Stimulated activated CD4-positive, alpha-beta T cell treated with anti-CD3 and anti-CD28 coated beads, Interleukin-4, amount 100 ng/mL, for 1 hour (primary cell): Measurements from ENCODE around the gene TMC6.
"Not testable (repeated sequence)": the region's sequence is repeated elsewhere in the genome, so short reads cannot be mapped to it uniquely, and the experiment has no call there.

Source experiments
- DNase-seq: peaks from one replicate; pipeline ENCODE4 v3.0.0-alpha.2; 2020

Gene TMC6

DNA sequence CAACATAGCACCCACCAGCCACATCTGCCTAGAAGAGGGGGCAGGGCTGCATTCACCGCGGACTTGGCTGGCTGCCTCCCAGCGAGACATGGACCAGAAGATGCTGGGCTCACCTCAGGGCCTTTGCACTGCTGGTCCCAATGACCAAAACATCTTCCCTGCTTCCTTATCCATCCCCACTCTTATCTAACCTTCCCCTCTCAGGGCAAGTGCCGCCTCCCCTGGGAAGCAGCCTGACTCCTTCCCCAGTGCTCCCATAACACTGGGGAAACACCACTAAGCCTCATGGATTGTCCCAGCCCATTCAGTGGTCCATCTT lies 5.7 kb downstream of the TMC6 start:
- DNase-seq, result no peak

DNA sequence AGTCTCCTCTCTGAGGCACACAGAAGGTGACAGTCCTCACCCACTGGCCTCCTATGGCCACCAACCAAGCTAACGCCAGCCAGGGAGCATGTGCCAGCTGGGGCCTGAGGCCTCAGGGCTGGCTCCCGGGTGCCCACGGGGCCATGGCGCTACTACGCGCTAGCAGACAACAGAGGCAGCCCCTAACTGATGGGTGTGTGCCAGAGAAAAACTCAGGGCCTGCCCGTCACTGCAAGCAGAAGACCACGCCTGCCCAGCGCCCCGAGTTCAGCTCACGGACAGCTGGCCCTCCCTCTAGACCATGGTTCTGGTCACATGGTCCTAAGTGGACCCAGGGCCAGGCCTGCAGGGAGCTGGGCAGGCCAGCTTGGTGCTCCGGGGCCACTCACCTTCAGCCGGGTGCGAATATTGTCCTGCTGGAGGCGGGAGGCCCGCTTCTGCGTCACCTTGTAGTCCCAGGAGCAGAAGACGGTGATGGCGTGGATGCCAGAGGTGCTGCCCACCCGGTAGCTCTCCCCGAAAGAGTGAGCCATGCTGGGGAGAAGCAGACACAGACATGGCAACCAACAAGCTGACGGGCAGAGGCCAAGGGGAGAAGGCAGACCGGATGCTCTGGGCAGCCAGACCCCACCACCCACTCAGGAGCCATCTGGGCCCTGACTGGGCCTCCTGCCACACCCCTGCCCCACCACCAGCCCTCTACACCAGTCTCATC lies 6.2 kb downstream of the TMC6 start:
- no peak for DNase-seq

GRCh38 chr17:78121801-78122215 lies 6.7 kb downstream of the TMC6 start:
- DNase-seq, result no peak

GRCh38 chr17:78120971-78121800 lies 7.4 kb downstream of the TMC6 start:
- DNase-seq, result peak; percentile 47

GRCh38 chr17:78120537-78120936 lies 8.0 kb downstream of the TMC6 start:
- no peak for DNase-seq

DNA sequence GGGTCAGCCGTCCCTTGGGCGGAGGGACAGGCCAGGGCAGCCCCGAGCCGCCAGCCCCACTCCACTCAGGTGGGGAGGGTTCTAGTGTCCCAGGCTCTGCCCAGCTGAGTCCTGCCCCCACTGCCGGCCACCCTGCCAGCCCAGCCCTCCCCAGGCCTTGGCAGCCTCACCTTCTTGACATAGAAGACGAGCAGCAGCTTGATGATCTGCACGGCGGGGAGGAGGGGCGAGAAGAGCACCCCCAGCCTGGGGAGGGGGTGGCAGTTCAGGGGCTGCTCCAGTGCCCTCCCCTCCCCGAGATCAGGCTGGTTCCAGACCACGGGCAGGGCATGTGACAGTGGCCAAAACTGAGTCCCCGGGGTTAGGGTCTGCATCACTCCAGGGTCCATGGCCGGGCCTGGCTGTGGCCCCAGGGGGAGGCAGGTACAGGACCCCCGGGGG lies 9.7 kb downstream of the TMC6 start:
- DNase-seq, result no peak

DNA sequence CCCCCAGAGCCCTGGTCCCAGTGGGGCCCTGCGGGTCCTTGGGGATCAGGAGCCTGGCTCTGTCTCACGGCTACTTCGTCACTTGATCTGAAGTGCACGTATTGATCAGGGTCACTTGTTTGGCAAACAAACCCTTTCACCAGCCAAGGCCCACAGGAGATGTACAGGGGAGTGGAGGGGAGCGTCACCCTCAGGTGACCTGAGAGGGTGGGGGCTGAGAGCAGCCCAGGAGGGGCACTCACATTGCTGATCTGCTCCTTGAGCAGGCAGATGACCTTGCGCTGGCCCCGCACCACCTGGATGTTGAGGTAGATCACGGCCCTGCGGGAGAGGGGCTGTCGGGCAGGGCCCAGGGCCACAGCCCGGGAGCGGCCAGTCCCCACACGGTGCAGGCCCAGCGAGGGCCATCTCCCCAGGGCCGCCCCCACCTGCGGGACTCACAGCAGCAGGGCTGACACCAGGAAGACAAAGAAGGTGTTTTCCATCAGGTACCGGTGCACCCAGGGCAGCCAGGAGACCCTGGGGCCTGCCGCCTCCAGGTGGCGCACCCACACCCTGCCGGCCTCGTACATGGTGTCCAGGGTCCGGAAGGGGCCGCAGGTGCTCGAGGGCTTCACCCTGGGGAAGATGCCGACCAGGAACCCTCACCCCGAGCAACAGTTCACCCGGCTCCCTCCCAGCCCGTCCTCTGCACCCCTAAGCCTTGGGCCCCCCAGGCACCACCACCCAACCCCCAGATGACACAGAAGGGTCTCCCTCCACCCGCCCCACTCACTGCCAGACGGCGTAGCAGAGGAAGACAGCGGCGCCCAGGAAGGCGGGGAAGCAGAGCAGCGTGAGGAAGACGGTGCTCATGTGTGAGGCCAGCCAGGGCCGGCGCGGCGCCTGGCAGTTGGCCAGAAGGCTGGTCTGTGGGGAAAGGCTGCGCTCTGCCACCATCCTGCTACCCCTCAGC lies 11.3 kb downstream of the TMC6 start:
- DNase-seq, result peak; percentile 37

- no peak for DNase-seq
Observed at GRCh38 chr17:78116411-78116810, 12.1 kb downstream of the TMC6 start.

DNA sequence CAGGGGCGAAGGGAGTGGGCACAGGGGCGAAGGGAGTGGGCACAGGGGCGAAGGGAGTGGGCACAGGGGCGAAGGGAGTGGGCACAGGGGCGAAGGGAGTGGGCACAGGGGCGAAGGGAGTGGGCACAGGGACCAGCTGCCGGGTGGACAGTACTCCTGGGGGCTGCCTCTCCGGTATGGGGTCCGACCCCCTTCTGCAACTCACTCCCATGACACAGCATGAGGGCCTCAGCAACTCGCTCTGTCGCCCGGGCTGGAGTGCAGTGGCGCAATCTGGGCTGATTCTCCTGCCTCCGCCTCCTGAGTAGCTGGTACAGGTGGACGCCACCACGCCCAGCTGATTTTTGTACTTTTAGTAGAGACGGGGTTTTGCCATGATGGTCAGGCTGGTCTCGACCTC lies 12.8 kb downstream of the TMC6 start:
- DNase-seq, result not testable (repeated sequence)

DNA sequence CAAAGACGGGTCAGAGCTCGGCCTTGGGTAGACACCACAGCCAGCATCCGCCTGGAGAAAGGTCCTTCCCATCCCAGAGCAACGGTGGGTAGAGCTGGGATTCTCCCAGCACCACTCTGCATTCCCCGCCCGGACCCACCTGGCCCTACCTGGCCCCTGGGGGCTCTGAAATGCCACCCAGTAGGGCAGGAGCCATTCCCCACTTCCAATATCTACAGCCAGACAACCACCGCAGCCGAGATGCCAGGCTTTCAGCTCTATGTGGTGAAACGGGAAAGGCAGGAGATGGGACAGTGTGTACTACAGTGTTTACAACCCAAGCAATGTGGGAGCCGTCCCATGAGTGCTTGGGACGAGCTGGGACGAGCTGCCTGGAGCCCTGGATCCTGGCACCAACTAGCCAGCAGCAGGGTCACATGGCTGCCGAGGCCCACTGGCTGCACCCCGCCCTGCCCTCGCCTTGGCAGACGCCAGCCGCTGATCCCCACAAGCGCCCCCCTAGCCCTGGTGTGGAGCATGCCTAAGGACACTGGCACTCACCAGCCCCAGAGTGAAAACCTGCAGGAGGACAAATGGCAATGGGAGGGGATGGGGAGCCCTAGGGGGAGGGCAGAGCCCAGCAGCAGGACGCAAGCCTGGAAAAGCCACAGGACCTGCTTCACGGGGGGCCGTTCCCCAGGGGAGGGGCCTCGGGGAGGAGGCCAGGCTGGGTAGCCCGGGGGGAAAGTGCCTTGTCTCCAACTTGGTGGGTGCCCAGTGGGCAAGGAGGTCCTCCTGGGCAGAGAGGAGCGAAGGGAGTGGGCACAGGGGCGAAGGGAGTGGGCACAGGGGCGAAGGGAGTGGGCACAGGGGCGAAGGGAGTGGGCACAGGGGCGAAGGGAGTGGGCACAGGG lies 13.5 kb downstream of the TMC6 start:
- no peak for DNase-seq

GRCh38 chr17:78113804-78114785 lies 14.5 kb downstream of the TMC6 start:
- no peak for DNase-seq

DNA sequence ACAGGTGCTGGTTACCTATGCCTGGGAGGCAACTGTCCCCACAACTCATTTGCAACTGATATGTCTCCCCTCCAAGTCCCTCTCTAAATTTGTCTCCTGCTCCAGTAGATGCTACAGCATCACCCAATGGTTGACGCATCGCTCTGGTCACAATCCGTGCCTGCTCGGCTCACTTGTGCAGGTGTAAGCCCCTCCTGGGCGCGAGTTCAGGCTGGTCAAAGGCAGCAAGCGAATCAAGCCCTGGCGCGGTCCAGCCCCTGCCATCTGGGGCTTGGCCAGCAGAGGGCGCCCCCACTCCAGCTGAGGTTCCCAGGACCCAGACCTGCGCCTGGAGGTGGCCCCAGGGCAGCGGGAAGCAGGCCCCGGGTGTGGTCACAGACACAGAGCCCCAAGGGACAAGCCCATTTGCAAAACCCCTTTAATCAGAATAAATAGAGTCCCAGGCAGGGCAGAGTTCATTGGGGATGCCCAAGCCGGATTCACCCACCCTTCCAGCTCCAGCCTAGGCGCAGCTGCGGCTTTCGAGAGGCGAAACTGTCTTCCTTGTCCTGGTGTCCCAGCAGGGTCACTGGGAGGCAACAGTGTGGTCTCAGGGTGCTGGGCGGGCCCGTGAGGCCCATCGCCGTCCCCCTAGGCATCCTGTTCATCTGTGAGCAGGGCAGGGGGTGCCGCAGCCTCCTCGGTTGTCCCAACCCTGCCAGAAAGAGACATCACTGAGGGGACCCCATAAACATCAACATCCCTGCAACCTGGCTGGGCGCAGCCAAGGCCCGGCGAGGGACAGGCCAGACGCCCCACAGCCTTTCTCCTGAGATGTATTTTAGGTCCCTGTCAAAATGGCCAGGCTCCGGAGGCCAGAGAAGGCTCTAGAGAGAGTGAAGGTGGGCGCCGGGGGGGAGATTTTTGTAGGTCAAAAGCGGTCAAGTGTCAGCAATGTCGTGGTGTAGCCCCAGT lies 15.8 kb downstream of the TMC6 start:
- DNase-seq, result peak; percentile 81

DNA sequence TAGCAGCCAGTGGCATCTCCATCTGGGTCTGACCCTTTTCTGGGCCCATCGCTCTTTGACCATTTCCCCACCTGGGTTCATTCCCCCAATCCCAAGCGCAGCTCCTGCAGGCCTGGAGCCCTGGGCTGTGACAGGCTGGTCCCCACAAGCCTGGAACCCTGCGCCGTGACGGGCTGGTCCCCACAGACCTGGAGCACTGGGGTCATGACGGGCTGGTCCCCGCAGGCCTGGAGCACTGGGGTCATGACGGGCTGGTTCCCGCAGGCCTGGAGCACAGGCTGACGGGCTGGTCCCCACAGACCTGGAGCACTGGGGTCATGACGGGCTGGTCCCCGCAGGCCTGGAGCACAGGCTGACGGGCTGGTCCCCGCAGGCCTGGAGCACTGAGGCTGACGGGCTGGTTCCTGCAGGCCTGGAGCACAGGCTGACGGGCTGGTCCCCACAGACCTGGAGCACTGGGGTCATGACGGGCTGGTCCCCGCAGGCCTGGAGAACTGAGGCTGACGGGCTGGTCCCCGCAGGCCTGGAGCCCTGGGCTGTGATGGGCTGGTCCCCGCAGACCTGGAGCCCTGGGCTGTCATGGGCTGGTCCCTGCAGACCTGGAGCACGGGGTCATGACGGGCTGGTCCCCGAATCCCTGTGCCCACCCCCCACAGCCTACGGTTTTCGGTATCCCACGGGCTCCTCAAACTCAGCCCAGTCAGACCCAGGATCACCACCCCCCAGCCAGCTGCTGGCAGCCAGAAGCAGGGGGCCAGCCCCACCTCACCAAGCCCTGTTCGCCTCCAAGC lies 16.6 kb downstream of the TMC6 start:
- DNase-seq, result no peak

DNA sequence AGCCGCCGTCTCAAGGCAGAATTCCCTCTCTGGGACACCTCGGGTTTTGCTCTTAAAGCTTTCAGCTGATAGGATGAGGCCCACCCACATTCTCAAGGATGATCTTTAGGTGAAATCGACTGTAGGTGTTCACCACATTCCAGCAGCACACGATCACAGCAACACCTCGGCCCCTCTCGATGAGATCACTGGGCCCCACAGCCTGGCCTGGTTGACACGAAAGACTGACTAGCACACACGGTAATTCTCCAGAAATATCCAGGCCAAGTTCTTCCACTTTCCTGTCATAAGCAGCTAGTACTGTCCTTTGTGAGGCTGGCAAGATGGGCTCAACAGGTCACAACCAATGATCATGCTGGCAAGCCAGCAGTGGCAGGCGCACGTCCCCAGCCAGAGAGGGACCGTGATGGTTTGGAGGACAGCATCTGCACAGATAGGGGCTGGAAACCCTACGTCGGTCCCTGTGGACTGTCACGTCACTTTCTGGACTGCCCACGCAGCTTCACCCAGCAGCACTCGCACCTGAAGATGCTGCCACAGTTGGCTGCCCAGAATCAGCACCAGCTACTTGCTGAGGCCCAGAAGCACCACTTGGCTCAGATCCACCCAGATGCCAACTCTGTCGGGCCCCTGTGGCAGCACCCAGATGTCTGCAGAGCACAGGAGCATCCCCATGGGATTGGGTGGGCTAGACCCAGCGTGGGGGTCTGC lies 17.4 kb downstream of the TMC6 start:
- DNase-seq, result no peak

DNA sequence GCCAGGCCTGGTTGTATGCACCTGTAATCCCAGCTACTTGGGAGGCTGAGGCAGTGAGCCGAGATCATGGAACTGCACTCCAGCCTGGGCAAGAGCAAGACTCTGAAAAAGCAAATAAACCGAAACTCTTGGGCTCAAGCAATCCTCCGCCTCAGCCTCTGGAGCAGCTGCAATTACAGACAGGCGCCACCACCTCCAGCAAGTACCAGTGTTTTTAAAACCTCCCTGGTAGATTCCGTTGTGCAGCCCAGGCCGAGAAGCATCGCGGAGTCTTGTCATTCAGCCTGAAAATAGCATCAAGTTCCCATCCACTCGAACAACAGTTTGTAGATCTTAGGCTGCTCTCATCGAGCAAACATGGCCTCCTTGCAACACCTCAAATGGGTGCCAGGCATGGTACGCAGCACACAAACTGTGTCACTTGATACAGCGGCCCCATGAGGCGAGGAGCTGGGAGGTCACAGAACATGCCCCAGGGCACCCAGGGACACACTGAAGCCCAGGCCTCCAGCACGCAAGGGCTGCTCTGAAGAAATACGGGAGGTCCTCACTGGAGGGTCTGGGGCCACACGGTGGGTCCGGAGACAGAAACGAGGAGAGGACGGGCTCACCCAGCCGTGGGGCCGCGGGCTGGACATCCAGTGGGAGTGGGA lies 18.1 kb downstream of the TMC6 start:
- no peak for DNase-seq

- DNase-seq, result no peak
Observed at GRCh38 chr17:78109489-78109761, 19.1 kb downstream of the TMC6 start.

DNA sequence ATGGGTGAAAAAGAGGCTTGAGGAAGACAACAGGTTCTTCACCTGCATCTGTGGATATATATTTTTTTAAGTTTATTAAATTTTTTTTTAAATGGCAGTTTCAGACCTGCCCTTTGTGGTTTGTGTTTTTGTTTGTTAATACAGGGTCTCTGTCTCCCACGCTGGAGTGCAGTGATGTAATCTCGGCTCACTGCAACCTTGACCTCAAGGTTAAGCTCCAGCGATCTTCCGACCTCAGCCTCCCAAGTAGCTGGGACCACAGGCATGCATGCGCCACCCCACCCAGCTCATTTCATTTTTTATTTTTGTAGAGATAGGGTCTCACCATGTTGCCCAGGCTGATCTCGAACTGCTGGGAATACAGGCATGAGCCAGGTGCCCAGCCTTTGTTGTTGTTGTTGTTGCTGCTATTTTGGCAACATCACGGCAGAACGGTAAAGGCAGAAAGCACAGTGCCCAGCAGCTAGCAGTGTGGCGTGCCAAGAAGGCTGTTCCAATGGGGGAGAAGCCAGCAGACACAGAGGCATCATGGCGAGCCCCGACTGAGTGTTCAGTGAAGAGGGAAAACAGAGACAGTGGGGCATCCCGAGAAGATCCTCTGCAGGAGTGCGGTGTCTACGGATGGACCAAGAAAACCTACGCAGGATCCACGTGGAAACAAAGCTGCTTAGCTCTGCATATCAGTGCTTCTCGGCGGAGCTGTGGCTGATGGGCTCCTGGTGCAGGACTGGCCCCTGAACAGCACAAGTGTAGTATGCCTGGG lies 19.6 kb downstream of the TMC6 start:
- no peak for DNase-seq
